GM18867 (cell line): Measurements from ENCODE around the gene SMAD6.
"Not testable (repeated sequence)": the region's sequence is repeated elsewhere in the genome, so short reads cannot be mapped to it uniquely, and the experiment has no call there.

ENCODE experiments used
- ATAC-seq: cut with Tn5 transposase; IDR thresholded peaks from one replicate; pipeline ENCODE4 v1.9.1; 2021; ENCODE audit warnings: mild to moderate bottlenecking, moderate library complexity; ENCODE audit not compliant: unreplicated experiment

SMAD6 gene

DNA sequence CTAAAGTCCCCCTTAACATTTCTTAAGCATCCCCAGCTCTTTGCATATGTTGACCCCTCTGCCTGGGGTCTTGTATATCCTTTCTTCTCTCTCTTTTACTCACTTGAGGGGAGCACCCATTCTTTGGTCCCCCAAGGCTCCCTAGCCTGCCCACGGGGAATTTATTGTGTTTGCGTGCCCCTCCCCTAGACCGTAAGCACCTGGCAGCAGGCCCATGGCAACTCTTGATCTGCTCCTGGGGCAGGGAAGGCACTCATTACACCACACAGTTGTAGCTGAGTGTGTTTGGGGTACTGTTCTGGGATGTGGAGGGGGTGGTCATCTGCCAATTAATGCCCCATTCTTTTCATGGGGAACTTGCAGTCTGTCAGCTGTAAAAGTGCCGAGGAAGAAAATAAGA is 27.3 kb upstream of the SMAD6 start:
- no peak for ATAC-seq

DNA sequence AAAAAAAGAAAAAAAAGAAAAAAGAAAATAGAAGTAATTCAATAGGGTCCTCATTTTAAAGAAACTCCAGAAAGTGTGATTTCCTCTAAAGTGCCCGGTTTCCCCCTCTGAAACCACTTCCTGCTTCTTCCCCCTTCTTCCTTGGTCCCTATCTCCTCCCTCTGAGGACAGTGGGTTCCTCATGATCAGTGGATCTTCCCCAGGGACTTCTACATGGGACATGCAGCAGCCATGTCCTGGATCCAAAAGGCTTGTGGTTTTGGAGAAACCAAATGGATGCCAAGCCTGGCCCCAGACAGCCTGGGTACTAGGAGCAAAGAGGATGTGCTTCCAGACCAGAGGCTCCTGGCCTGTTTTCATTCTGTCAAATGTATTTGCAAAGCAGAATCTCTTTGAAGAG is 26.6 kb upstream of the SMAD6 start:
- ATAC-seq, result no peak

DNA sequence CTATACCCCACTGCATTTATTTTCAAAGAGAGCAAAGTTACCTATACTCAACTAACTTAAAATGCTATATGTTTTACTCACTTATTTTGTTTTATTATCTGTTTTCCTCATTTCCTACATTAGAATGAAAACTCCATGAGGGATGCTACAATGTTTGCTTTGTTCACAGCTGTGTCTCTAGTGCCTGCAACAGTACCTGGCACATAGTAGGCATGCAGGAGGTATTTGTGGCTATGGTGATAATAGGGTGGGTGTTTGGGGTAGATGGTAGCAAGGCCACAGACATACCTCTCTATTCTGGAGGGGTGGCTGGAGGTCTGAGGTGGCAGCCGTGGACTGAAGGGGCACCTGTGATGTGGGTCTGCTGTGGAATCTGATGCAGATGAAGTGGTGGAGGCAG is 24.7 kb upstream of the SMAD6 start:
- ATAC-seq, result no peak

DNA sequence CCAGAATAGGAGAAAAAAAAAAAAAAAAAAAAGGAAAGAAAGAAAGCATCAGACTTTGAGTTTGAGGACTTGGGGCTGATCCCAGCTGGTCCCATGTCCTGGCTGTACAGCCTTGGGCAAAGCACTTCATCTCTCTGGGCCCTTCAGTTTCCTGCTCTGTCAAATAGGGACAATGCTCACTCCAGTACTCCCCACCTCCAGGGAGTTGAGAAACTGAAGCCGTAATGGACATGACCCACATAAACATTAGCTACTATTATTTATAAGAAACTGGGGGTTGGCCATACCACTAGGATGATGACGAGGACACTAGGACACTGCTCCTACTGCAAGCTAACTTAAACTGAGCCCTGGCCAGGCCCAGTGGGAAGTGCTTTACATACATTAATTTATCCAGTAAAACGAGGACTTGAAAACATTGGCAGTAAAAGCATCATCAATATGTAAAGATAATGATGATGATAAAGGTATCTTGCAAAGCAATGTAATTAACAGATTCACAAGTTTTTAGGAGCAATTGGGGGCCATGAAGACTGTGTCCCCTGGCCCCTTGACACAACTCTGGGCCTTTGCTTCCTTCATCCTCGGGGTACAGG is 22.9 kb upstream of the SMAD6 start:
- ATAC-seq, result no peak

- no peak for ATAC-seq
Measured at GRCh38 chr15:66679657-66680108, 22.4 kb upstream of the SMAD6 start.

DNA sequence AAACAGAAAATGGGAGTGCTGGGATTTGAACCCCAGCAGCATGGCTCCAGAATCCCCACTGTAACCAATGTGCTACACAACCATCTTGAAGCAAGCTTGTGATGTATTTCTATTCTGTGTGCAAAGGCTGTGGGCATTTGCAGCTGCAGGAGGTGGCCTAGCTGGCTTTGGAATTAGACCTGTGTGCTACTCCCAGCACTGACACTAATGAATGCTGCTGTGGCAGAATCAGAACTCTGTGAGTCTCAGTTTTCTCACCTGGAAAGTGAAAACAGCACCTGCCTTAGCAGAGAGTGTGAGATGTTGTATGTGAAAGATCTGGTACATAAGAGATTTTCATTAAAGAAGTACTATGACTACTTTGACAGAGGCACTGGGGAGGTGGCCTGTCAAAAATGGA is 21.5 kb upstream of the SMAD6 start:
- no peak for ATAC-seq

- ATAC-seq, result no peak
Measured at GRCh38 chr15:66681395-66681794, 20.6 kb upstream of the SMAD6 start.

GRCh38 chr15:66682246-66682645 is 19.8 kb upstream of the SMAD6 start:
- ATAC-seq, result no peak

DNA sequence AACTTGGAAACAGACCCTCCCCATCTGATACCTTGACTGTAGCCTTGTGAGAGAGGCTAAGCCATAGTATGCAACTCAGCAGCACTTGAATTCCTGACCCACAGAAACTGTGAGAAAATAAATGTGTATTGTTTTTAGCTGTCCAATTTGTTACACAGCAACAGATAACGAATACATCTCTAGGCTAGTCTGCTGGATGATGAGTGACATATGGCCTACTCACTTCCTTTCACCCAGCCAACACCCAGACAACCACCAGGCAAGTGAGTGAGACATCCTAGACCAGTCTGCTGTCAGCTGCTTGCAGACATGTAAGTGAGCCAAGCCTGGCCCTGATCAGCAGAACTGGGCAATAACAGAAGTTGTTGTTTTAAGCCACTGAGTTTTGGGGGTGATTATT is 19.2 kb upstream of the SMAD6 start:
- ATAC-seq, result no peak

- ATAC-seq, result no peak
Measured at GRCh38 chr15:66684136-66684681, 17.8 kb upstream of the SMAD6 start.

DNA sequence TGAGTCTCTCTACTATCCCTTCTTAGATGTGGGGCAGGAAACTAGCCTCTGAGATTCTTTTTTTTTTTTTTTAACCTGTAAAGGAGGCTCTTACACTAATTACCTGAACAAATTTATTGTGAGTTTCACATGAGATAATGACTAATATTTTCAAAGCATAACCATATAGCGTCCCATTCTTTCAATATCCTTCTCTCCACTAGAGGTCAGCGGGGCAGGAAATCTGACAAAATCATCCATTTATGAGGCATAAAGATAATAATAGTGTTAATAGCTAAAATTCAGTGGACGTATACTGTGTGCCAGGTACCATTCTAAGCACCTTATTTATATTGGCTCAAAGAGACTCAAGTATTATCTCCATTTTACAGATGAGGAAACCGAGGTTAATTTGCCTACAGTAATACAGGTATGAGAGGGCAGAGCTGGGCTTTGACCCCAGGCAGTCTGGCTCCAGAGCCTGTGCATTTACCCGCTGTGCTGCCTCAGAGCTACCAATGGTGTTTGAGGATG is 16.3 kb upstream of the SMAD6 start:
- ATAC-seq, result no peak

DNA sequence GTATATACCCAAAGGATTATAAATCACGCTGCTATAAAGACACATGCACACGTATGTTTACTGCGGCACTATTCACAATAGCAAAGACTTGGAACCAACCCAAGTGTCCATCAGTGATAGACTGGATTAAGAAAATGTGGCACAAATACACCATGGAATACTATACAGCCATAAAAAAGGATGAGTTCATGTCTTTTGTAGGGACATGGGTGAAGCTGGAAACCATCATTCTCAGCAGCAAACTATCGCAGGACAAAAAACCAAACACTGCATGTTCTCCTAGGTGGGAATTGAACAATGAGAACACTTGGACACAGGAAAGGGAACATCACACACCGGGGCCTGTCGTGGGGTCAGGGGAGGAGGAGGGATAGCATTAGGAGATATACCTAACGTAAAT is 11.1 kb upstream of the SMAD6 start:
- not testable (repeated sequence) for ATAC-seq

- ATAC-seq, result no peak
Measured at GRCh38 chr15:66691727-66692126, 10.3 kb upstream of the SMAD6 start.

- ATAC-seq, result no peak
Measured at GRCh38 chr15:66692391-66692790, 9.6 kb upstream of the SMAD6 start.

GRCh38 chr15:66692808-66693596 is 9.0 kb upstream of the SMAD6 start:
- no peak for ATAC-seq

DNA sequence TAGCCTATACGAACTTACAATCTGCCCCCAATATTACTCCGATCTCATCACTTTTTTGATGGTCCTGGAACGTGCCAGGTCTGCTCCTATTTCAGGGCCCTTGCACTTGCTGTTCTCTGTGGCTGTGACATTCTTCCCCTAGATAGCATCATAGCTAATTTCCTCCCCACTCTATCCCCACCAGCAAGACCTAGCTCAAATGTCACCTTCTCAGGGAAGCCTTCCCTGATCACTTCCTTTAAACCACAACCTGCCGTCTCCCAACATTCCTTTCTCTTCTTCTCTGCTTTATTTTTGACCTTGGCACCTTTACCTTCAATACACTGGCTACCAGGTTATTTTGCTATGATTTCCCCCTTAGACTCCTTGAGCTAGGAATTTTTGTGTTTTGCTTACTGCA is 5.3 kb upstream of the SMAD6 start:
- no peak for ATAC-seq

- no peak for ATAC-seq
Measured at GRCh38 chr15:66698318-66698961, 3.6 kb upstream of the SMAD6 start.

GRCh38 chr15:66698971-66699370 is 3.1 kb upstream of the SMAD6 start:
- ATAC-seq, result no peak

DNA sequence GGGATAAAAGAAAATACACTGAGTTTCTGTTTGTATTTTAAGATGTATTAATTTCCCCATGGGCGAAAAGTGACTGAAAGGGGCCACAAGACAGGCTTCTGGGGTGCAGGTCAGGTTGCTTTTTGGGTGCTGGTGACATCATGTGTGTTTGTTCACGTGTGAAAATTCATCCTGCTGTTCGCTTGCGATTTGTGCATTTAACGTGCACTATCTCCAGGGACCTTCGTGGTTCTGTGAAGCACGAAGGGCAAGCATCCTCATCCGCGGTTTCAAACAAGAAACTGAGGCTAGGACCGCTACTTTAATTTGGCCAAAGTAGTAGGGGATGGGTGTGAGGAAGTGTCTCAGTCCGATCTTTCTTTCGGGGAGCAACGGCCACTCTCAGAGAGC is 1.6 kb upstream of the SMAD6 start:
- no peak for ATAC-seq

DNA sequence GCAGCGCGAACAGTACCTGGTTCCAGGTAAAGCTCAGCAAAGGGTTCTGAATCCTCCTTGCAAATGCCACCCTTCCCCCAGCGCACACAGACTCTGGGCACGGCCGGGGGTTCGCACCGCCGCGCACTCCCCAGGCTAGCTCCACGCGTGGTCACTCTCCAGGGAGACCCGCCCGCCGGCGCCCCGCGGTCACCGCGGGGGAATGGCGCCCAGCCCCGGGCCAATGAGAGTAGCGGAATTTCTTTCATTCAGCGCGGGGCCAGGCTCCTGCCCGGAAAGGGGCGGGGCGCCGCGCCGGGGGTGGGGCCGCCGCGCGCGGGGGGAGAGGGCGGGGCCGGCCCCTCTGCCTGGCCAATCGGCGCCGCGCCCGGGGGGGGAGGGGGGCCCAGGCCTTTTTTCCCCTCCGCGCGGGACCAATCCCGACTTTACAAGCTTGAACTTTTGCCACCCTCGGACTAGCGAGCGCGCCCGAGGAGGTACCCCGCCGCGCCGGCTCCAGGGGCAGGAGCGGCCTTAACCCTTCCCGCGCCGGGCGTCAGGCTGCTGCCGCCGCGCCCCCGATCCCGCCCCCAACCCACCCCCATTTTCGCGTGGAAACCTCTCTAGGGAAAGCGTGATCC is 1.1 kb upstream of the SMAD6 start:
- peak; percentile 67 for ATAC-seq

- ATAC-seq, result peak; percentile 36
Measured at GRCh38 chr15:66701422-66702034, 508 bp upstream of the SMAD6 start.
